MM.1S (cell line): ENCODE data around the gene ZNF425.

Experiments used
- EZH2phosphoT487 ChIP-seq: fragments of 300-600 bp; sonication (generic); IDR thresholded peaks from 2 replicates; pipeline ENCODE4 v1.6.1; 2018; ENCODE audit warnings: antibody characterized with exemption, low read length
- TF ChIP-seq, protein P1 (sequence below): fragments of 300-600 bp; sonication (generic); IDR thresholded peaks from 2 replicates; pipeline ENCODE4 v1.5.1; 2016; ENCODE audit warnings: antibody characterized with exemption, low read length, mixed read lengths

GRCh38 chr7:149154056-149154455 lies 27.9 kb upstream of the ZNF425 start:
- TF ChIP-seq, protein P1, sequence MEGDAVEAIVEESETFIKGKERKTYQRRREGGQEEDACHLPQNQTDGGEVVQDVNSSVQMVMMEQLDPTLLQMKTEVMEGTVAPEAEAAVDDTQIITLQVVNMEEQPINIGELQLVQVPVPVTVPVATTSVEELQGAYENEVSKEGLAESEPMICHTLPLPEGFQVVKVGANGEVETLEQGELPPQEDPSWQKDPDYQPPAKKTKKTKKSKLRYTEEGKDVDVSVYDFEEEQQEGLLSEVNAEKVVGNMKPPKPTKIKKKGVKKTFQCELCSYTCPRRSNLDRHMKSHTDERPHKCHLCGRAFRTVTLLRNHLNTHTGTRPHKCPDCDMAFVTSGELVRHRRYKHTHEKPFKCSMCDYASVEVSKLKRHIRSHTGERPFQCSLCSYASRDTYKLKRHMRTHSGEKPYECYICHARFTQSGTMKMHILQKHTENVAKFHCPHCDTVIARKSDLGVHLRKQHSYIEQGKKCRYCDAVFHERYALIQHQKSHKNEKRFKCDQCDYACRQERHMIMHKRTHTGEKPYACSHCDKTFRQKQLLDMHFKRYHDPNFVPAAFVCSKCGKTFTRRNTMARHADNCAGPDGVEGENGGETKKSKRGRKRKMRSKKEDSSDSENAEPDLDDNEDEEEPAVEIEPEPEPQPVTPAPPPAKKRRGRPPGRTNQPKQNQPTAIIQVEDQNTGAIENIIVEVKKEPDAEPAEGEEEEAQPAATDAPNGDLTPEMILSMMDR = no peak
- TF ChIP-seq EZH2phosphoT487 = no peak
